Testis (tissue), 2 donors: ENCODE measurements around the gene PRSS57.

ENCODE experiments used
- POLR2A ChIP-seq: fragments of 450-650 bp; IDR thresholded peaks from one replicate; pipeline ENCODE4 v1.6.1; 2017; ENCODE audit warnings: antibody characterized with exemption, mild to moderate bottlenecking, moderate library complexity
- TF ChIP-seq, protein P1 (sequence below), 3 experiments: fragments of 450-650 bp in 2 of 3; fragments of 200-600 bp in 1 of 3; sonication (generic) in 1 of 3; IDR thresholded peaks; one replicate each; pipeline ENCODE4 v1.5.1; 2016 to 2019; ENCODE audit warnings: antibody characterized with exemption in 3 of 3, mild to moderate bottlenecking in 2 of 3, moderate library complexity in 1 of 3

DNA sequence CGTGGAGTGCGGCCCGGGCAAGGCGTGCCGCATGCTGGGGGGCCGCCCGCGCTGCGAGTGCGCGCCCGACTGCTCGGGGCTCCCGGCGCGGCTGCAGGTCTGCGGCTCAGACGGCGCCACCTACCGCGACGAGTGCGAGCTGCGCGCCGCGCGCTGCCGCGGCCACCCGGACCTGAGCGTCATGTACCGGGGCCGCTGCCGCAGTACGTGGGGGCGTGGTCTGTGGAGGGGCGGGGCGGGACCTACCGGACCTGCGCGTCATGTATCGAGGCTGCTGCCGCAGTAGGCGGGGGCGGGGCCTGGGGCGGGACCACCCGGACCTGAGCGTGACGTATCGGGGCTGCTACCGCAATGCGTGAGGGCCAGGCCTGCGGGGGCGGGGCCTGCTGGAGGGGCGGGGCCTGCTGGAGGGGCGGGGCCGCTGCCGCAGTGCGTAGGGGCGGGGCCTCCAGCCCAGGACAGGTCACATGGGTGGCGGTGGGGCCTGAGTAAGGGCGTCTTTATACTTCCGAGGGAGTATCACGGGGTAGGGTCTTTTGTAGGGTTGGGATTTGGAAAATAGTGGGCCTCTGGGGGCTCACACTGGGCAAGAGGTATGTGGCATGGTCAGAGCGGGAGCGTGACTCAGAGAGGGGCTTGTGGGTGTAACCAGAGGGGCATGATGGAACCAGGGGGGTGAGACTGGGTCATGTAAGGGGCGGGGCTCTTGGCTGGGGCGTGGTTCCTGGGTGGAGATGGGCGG is 14.8 kb downstream of the PRSS57 start:
- TF ChIP-seq, protein P1, sequence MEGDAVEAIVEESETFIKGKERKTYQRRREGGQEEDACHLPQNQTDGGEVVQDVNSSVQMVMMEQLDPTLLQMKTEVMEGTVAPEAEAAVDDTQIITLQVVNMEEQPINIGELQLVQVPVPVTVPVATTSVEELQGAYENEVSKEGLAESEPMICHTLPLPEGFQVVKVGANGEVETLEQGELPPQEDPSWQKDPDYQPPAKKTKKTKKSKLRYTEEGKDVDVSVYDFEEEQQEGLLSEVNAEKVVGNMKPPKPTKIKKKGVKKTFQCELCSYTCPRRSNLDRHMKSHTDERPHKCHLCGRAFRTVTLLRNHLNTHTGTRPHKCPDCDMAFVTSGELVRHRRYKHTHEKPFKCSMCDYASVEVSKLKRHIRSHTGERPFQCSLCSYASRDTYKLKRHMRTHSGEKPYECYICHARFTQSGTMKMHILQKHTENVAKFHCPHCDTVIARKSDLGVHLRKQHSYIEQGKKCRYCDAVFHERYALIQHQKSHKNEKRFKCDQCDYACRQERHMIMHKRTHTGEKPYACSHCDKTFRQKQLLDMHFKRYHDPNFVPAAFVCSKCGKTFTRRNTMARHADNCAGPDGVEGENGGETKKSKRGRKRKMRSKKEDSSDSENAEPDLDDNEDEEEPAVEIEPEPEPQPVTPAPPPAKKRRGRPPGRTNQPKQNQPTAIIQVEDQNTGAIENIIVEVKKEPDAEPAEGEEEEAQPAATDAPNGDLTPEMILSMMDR (IDR thresholded peaks at IDR 0.05) = peak; percentile 40 to 54 (median 44)
- TF ChIP-seq POLR2A = peak; percentile 68
